ENCODE measurements around the gene ZNF878.

The ZNF878 gene

DNA sequence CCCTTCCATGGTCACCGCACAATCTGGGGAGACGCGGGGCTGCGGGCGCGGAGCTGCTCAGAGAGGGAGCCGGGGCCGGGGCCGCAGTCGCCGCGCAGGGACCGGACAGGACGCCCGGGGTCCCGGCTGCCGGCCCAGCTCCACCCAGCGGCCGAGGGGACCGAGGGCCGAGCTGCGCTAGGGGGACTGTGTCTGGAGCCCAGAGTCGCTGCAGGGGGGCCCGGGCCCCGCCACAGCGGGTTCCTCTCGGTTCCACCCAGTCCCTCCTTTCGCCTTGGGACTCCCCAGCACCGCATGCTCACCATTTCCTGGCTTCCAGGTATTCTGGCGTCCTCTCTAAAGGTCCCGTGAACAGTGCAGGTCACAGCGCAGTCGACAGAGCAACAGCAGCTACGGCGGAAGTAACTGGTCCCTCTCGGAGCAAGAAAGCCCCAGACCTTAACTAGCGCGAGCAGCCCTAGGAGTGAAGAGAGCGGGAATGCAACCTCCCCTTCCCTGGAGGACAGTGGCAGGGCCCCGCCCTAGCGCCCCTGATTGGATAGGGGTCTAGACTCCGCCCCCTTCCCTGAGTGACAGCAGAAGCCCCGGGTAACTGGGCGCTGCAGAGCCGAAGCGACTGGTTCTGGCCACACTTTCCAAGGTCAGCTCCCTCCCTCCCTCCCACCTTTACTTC lies at the start of gene ZNF878:
TSS of gene ZNF878 (minus strand) at position 465 of the 673 bp plus-strand sequence. CDS start at position 305, 160 bp downstream.
- peak within 1 kb of the TSS; percentile 44; the same call in 1 of the 2 replicates for H3K4me2 ChIP-seq (ENCODE audit: low read depth, low read length)
- no peaks in the 10 kb centered on the region for H3K9me2 ChIP-seq (replicated peaks; ENCODE audit: insufficient read depth, low read length)
- no peaks in the 10 kb centered on the region for H3K36me3 ChIP-seq (replicated peaks; ENCODE audit: insufficient read depth, low read length)
- TF ChIP-seq EZH2phosphoT487 (IDR thresholded peaks at IDR 0.05; ENCODE audit: low read length) (no peak), EZH2 (optimal IDR thresholded peaks at IDR 0.05; ENCODE audit: low read depth, low read length) (no peak)
- TF ChIP-seq, protein P1, sequence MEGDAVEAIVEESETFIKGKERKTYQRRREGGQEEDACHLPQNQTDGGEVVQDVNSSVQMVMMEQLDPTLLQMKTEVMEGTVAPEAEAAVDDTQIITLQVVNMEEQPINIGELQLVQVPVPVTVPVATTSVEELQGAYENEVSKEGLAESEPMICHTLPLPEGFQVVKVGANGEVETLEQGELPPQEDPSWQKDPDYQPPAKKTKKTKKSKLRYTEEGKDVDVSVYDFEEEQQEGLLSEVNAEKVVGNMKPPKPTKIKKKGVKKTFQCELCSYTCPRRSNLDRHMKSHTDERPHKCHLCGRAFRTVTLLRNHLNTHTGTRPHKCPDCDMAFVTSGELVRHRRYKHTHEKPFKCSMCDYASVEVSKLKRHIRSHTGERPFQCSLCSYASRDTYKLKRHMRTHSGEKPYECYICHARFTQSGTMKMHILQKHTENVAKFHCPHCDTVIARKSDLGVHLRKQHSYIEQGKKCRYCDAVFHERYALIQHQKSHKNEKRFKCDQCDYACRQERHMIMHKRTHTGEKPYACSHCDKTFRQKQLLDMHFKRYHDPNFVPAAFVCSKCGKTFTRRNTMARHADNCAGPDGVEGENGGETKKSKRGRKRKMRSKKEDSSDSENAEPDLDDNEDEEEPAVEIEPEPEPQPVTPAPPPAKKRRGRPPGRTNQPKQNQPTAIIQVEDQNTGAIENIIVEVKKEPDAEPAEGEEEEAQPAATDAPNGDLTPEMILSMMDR (IDR thresholded peaks at IDR 0.05; ENCODE audit: low read length): no peak
- H3K9ac ChIP-seq (ENCODE audit: low read length): no peak within 1 kb of the TSS
- H4K20me1 ChIP-seq (ENCODE audit: insufficient read depth, low read length): no peaks in the 10 kb centered on the region
- peak within 1 kb of the TSS; percentile 30; the same call in 1 of the 2 replicates for H2AFZ ChIP-seq (ENCODE audit: low read length)
- H3K27me3 ChIP-seq (replicated peaks; ENCODE audit: insufficient read depth, low read length): no peaks in the 10 kb centered on the region
- H3K27ac ChIP-seq (ENCODE audit: low read length): no peak within 1 kb of the TSS
- no peaks in the 10 kb centered on the region for H3K79me2 ChIP-seq (ENCODE audit: low read length)
- no peaks in the 10 kb centered on the region for H3K9me3 ChIP-seq (replicated peaks; ENCODE audit: insufficient read depth, low read length)
- H3F3A ChIP-seq (ENCODE audit: insufficient read depth, low read length): no peaks in the 10 kb centered on the region
- no peak for DNase-seq
- H3K4me1 ChIP-seq (ENCODE audit: low read length): no peaks in the 10 kb centered on the region
- H3K4me3 ChIP-seq (ENCODE audit: low read length): peak within 1 kb of the TSS; percentile 42

DNA sequence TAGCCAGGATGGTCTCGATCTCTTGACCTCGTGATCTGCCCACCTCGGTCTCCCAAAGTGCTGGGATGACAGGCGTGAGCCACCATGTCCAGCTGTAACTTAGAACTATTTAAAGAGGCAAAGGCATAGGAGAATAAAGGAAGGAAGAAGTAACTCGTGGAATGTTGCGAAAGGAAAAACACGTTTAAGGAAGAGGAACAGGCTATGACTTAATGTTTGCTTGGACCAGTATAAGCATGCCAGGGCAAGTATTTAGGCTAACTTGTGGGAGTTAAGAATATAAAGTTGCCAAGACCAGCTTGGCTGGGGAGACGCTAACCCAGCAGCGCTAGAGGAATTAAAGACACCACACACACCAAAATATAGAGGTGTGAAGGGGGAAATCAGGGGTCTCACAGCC lies 45.3 kb upstream of the ZNF878 start:
- DNase-seq: no peak
- Histone ChIP-seq H3K4me1 (ENCODE audit: low read length) (no peaks in the 10 kb centered on the region), H3K36me3 (replicated peaks; ENCODE audit: insufficient read depth, low read length) (no peaks in the 10 kb centered on the region), H3K4me2 (ENCODE audit: low read depth, low read length) (no peak overlapping the region), H3F3A (ENCODE audit: insufficient read depth, low read length) (no peaks in the 10 kb centered on the region), H4K20me1 (ENCODE audit: insufficient read depth, low read length) (no peaks in the 10 kb centered on the region), H3K27ac (ENCODE audit: low read length) (no peak overlapping the region), H3K4me3 (ENCODE audit: low read length) (no peak overlapping the region), H2AFZ (ENCODE audit: low read length) (no peak overlapping the region), H3K9me2 (replicated peaks; ENCODE audit: insufficient read depth, low read length) (no peaks in the 10 kb centered on the region), H3K79me2 (ENCODE audit: low read length) (no peaks in the 10 kb centered on the region), H3K9ac (ENCODE audit: low read length) (no peak overlapping the region), H3K27me3 (replicated peaks; ENCODE audit: insufficient read depth, low read length) (no peaks in the 10 kb centered on the region), H3K9me3 (replicated peaks; ENCODE audit: insufficient read depth, low read length) (no peaks in the 10 kb centered on the region)
- TF ChIP-seq, protein P1 (IDR thresholded peaks at IDR 0.05; ENCODE audit: low read length): no peak
- TF ChIP-seq EZH2phosphoT487 (IDR thresholded peaks at IDR 0.05; ENCODE audit: low read length): no peak
- TF ChIP-seq EZH2 (optimal IDR thresholded peaks at IDR 0.05; ENCODE audit: low read depth, low read length): no peak

DNA sequence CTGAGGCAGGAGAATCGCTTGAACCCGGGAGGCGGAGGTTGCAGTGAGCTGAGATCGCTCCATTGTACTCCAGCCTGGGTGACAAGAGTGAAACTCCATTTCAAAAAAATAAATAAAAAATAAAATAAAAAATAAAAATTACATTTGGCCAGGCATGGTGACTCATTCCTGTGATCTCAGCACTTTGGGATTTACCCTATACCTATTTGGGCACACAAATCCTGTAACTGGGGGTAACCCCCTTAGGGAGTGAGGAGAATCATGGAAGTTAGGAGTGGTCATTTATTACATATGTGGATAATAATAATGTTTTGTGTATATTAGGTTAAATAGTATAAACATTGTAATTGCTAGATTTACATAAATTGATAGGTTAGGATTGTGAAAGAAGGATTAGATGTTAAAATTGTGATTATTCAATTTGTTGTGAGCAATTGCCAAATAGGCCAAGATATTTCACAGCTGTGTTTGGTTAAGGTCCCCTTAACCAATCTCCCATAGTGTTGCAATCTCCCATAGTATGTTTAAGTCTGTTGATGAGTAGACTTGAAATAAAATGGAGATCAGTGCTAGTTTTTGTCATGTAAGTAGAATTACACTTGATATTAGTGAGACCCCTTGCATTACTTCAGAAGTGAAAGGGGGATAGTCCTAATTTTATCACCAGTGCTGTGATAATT lies 42.5 kb upstream of the ZNF878 start:
- Histone ChIP-seq H3K9me3 (replicated peaks; ENCODE audit: insufficient read depth, low read length) (no peaks in the 10 kb centered on the region), H3K4me2 (ENCODE audit: low read depth, low read length) (no peak overlapping the region), H3K4me3 (ENCODE audit: low read length) (no peak overlapping the region), H3K4me1 (ENCODE audit: low read length) (no peaks in the 10 kb centered on the region), H2AFZ (ENCODE audit: low read length) (no peak overlapping the region), H3F3A (ENCODE audit: insufficient read depth, low read length) (no peaks in the 10 kb centered on the region), H3K9ac (ENCODE audit: low read length) (no peak overlapping the region), H3K9me2 (replicated peaks; ENCODE audit: insufficient read depth, low read length) (no peaks in the 10 kb centered on the region), H4K20me1 (ENCODE audit: insufficient read depth, low read length) (no peaks in the 10 kb centered on the region), H3K79me2 (ENCODE audit: low read length) (no peaks in the 10 kb centered on the region), H3K36me3 (replicated peaks; ENCODE audit: insufficient read depth, low read length) (no peaks in the 10 kb centered on the region), H3K27me3 (replicated peaks; ENCODE audit: insufficient read depth, low read length) (no peaks in the 10 kb centered on the region), H3K27ac (ENCODE audit: low read length) (no peak overlapping the region)
- no peak for DNase-seq
- TF ChIP-seq, protein P1 (IDR thresholded peaks at IDR 0.05; ENCODE audit: low read length): no peak
- no peak for TF ChIP-seq EZH2 (optimal IDR thresholded peaks at IDR 0.05; ENCODE audit: low read depth, low read length)
- no peak for TF ChIP-seq EZH2phosphoT487 (IDR thresholded peaks at IDR 0.05; ENCODE audit: low read length)

Data from MM.1S (cell line).